ENCODE data around the gene SKIC3. TPM values are rescaled to one million over a fixed set of nuclear protein-coding genes. Genes with fewer than 3 reads are reported as not detected.

Gene SKIC3
- total and polyA plus RNA-seq, 2 donors (not counting 1 experiment from before 2014, with no cell fraction given): 24.9 to 75.4 TPM

- 94% methylated on average over 1 of the region's 1 CpG for WGBS (ENCODE audit: insufficient coverage)
- H3K9me3 Mint-ChIP-seq (ENCODE audit: insufficient read depth): no peaks in the 10 kb centered on the region
Measured at GRCh38 chr5:95520206-95520605, 34.6 kb downstream of the SKIC3 start.

GRCh38 chr5:95519681-95520080 lies 35.1 kb downstream of the SKIC3 start:
- H2AFZ ChIP-seq (ENCODE audit: insufficient read depth, low read depth, low read length, poor library complexity, severe bottlenecking): no peak overlapping the region
- H3K4me3 ChIP-seq (ENCODE audit: control extremely low read depth in 1 of 5, extremely low read depth in 1 of 5, insufficient read depth in 1 of 5, low read depth in 2 of 5, low read length in 4 of 5): no peak overlapping the region
- Mint-ChIP-seq H3K9me3 (ENCODE audit: insufficient read depth) (no peaks in the 10 kb centered on the region), H3K4me3 (no peak overlapping the region), H3K4me1 (no peaks in the 10 kb centered on the region), H3K27ac (no peak overlapping the region), H3K27me3 (no peaks in the 10 kb centered on the region)
- no peak for ATAC-seq (ENCODE audit: low read depth)
- H3K4me1 ChIP-seq (ENCODE audit: control insufficient read depth in 2 of 2, insufficient read depth in 2 of 2, low read length in 2 of 2): no peaks in the 10 kb centered on the region
- intact Hi-C loops (cut with micrococcal nuclease): no loop called here
- H3K79me2 ChIP-seq (ENCODE audit: control insufficient read depth, insufficient read depth, low read length): no peaks in the 10 kb centered on the region
- ChIA-PET CTCF (no interaction called here), POLR2A (no interaction called here)
- H3K9ac ChIP-seq (ENCODE audit: low read length): no peak overlapping the region
- H4K20me1 ChIP-seq (ENCODE audit: control insufficient read depth, insufficient read depth, low read length, poor library complexity, severe bottlenecking): no peaks in the 10 kb centered on the region
- H3K9me3 ChIP-seq (ENCODE audit: control extremely low read depth in 1 of 3, control insufficient read depth in 2 of 3, insufficient read depth in 1 of 3, low read length in 2 of 3): no peaks in the 10 kb centered on the region
- no peaks in the 10 kb centered on the region for H3K27me3 ChIP-seq (replicated peaks in 1 of 4; ENCODE audit: control extremely low read depth in 1 of 4, control insufficient read depth in 3 of 4, insufficient read depth in 4 of 4, low read length in 3 of 4)
- peaks cover 8 to 59% of the 10 kb centered on the region in 2 experiments for H3K36me3 ChIP-seq (replicated peaks in 1 of 2; ENCODE audit: control extremely low read depth in 1 of 2, control insufficient read depth in 1 of 2, extremely low read depth in 1 of 2, insufficient read depth in 2 of 2, low read length in 1 of 2)
- DNase-seq: no peak
- H3K27ac ChIP-seq (ENCODE audit: low read length in 2 of 2): no peak overlapping the region
- TF ChIP-seq EZH2 (IDR thresholded peaks at IDR 0.05; ENCODE audit: borderline replicate concordance, insufficient read depth, low read depth, low read length, poor library complexity, severe bottlenecking): no peak
- no peak for TF ChIP-seq CTCF (IDR thresholded peaks at IDR 0.05)
- no CpG with 5 or more reads among the region's 1 CpG for WGBS (ENCODE audit: insufficient coverage)
- H3K4me2 ChIP-seq (replicated peaks; ENCODE audit: low read depth, low read length, poor library complexity, severe bottlenecking): no peak overlapping the region

More at GRCh38 chr5:95520206-95520605, 34.6 kb downstream of the SKIC3 start:
- no peak overlapping the region for H3K27ac ChIP-seq (ENCODE audit: low read length in 2 of 2)
- no peak overlapping the region for H3K4me3 Mint-ChIP-seq
- no peaks in the 10 kb centered on the region for H3K9me3 ChIP-seq (ENCODE audit: control extremely low read depth in 1 of 3, control insufficient read depth in 2 of 3, insufficient read depth in 1 of 3, low read length in 2 of 3)
- H3K9ac ChIP-seq (ENCODE audit: low read length): no peak overlapping the region
- no peak for ATAC-seq (ENCODE audit: low read depth)
- no peak overlapping the region for H2AFZ ChIP-seq (ENCODE audit: insufficient read depth, low read depth, low read length, poor library complexity, severe bottlenecking)
- no peak overlapping the region for H3K27ac Mint-ChIP-seq
- H3K36me3 ChIP-seq (replicated peaks in 1 of 2; ENCODE audit: control extremely low read depth in 1 of 2, control insufficient read depth in 1 of 2, extremely low read depth in 1 of 2, insufficient read depth in 2 of 2, low read length in 1 of 2): peaks cover 6 to 57% of the 10 kb centered on the region in 2 experiments
- no peaks in the 10 kb centered on the region for H3K27me3 ChIP-seq (replicated peaks in 1 of 4; ENCODE audit: control extremely low read depth in 1 of 4, control insufficient read depth in 3 of 4, insufficient read depth in 4 of 4, low read length in 3 of 4)
- H3K79me2 ChIP-seq (ENCODE audit: control insufficient read depth, insufficient read depth, low read length): no peaks in the 10 kb centered on the region
- no peak overlapping the region for H3K4me3 ChIP-seq (ENCODE audit: control extremely low read depth in 1 of 5, extremely low read depth in 1 of 5, insufficient read depth in 1 of 5, low read depth in 2 of 5, low read length in 4 of 5)
- H3K27me3 Mint-ChIP-seq: no peaks in the 10 kb centered on the region
- no peak overlapping the region for H3K4me2 ChIP-seq (replicated peaks; ENCODE audit: low read depth, low read length, poor library complexity, severe bottlenecking)
- H4K20me1 ChIP-seq (ENCODE audit: control insufficient read depth, insufficient read depth, low read length, poor library complexity, severe bottlenecking): no peaks in the 10 kb centered on the region
- no peak for DNase-seq
- no peaks in the 10 kb centered on the region for H3K4me1 ChIP-seq (ENCODE audit: control insufficient read depth in 2 of 2, insufficient read depth in 2 of 2, low read length in 2 of 2)
- ChIA-PET POLR2A (no interaction called here), CTCF (no interaction called here)
- intact Hi-C loops (cut with micrococcal nuclease): no loop called here
- H3K4me1 Mint-ChIP-seq: no peaks in the 10 kb centered on the region
- no peak for TF ChIP-seq CTCF (IDR thresholded peaks at IDR 0.05)
- no peak for TF ChIP-seq EZH2 (IDR thresholded peaks at IDR 0.05; ENCODE audit: borderline replicate concordance, insufficient read depth, low read depth, low read length, poor library complexity, severe bottlenecking)
